ENCODE data around the gene OR8D4. TPM values are rescaled to one million over a fixed set of nuclear protein-coding genes. Genes with fewer than 3 reads are reported as not detected.
"Not testable (repeated sequence)": the region's sequence is repeated elsewhere in the genome, so short reads cannot be mapped to it uniquely, and the experiment has no call there.

The OR8D4 gene
- polyA plus RNA-seq, 1 donor from 2014 or later: not detected

DNA sequence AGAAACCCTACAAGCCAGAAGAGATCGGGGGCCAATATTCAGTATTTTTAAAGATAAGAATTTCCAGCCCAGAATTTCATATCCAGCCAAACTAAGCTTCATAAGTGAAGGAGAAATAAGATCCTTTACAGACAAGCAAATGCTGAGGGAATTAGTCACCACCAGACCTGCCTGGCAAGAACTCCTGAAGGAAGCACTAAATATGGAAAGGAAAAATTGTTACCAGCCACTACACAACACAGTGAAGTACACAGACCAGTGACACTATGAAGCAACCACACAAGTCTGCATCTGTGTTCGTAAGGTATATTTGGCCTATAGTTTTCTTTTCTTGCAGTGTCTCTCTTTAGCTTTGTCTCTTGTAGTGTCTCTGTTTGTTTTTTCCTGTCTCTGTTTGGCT lies 45.5 kb upstream of the OR8D4 start:
- Histone ChIP-seq H3K9me2 (ENCODE audit: insufficient read depth, low read length) (no peaks in the 10 kb centered on the region), H3K27me3 (ENCODE audit: insufficient read depth, low read depth, low read length) (no peaks in the 10 kb centered on the region), H3K4me2 (ENCODE audit: low read length) (no peak overlapping the region), H3F3A (ENCODE audit: insufficient read depth, low read length, poor library complexity, severe bottlenecking) (no peaks in the 10 kb centered on the region), H3K36me3 (ENCODE audit: insufficient read depth, low read length) (no peaks in the 10 kb centered on the region), H3K9ac (ENCODE audit: low read length) (no peak overlapping the region), H3K79me2 (replicated peaks; ENCODE audit: insufficient read depth, low read length) (no peaks in the 10 kb centered on the region), H3K4me3 (ENCODE audit: low read length) (no peak overlapping the region), H3K27ac (ENCODE audit: low read length) (no peak overlapping the region), H3K9me3 (ENCODE audit: low read length) (no peaks in the 10 kb centered on the region), H2AFZ (ENCODE audit: low read depth, low read length) (no peak overlapping the region), H4K20me1 (ENCODE audit: insufficient read depth) (no peaks in the 10 kb centered on the region)
- TF ChIP-seq TAF1 (IDR thresholded peaks at IDR 0.05; ENCODE audit: low read depth) (no peak), POLR2AphosphoS5 (IDR thresholded peaks at IDR 0.05) (no peak), EZH2 (IDR thresholded peaks at IDR 0.05; ENCODE audit: borderline replicate concordance, insufficient read depth, low read length, poor library complexity, severe bottlenecking) (no peak), RAD21 (conservative IDR thresholded peaks at IDR 0.05) (no peak), EP300 (conservative IDR thresholded peaks at IDR 0.05; ENCODE audit: poor library complexity, severe bottlenecking) (no peak)

GRCh38 chr11:123859731-123860130 lies 42.2 kb upstream of the OR8D4 start:
- Histone ChIP-seq H3K79me2 (replicated peaks; ENCODE audit: insufficient read depth, low read length) (no peaks in the 10 kb centered on the region), H3K4me3 (ENCODE audit: low read length) (no peak overlapping the region), H3K36me3 (ENCODE audit: insufficient read depth, low read length) (no peaks in the 10 kb centered on the region), H3K9me2 (ENCODE audit: insufficient read depth, low read length) (no peaks in the 10 kb centered on the region), H3K27me3 (ENCODE audit: insufficient read depth, low read depth, low read length) (no peaks in the 10 kb centered on the region), H2AFZ (ENCODE audit: low read depth, low read length) (no peak overlapping the region), H3K4me2 (ENCODE audit: low read length) (no peak overlapping the region), H3K9me3 (ENCODE audit: low read length) (no peaks in the 10 kb centered on the region), H3K27ac (ENCODE audit: low read length) (no peak overlapping the region), H4K20me1 (ENCODE audit: insufficient read depth) (no peaks in the 10 kb centered on the region), H3F3A (ENCODE audit: insufficient read depth, low read length, poor library complexity, severe bottlenecking) (no peaks in the 10 kb centered on the region), H3K9ac (ENCODE audit: low read length) (no peak overlapping the region)
- TF ChIP-seq SMC3 (conservative IDR thresholded peaks at IDR 0.05; ENCODE audit: poor library complexity): no peak
- no peak for TF ChIP-seq POLR2AphosphoS5 (IDR thresholded peaks at IDR 0.05)

- H3F3A ChIP-seq (ENCODE audit: insufficient read depth, low read length, poor library complexity, severe bottlenecking); H3K9me2 ChIP-seq (ENCODE audit: insufficient read depth, low read length); H3K9me3 ChIP-seq (ENCODE audit: low read length); H3K79me2 ChIP-seq (replicated peaks; ENCODE audit: insufficient read depth, low read length); H3K9ac ChIP-seq (ENCODE audit: low read length); H3K4me2 ChIP-seq (ENCODE audit: low read length); H3K4me3 ChIP-seq (ENCODE audit: low read length); H2AFZ ChIP-seq (ENCODE audit: low read depth, low read length); H3K36me3 ChIP-seq (ENCODE audit: insufficient read depth, low read length); H4K20me1 ChIP-seq (ENCODE audit: insufficient read depth); H3K27ac ChIP-seq (ENCODE audit: low read length); H3K27me3 ChIP-seq (ENCODE audit: insufficient read depth, low read depth, low read length): not testable (repeated sequence)
Observed at GRCh38 chr11:123865293-123865692, 36.7 kb upstream of the OR8D4 start.

GRCh38 chr11:123867795-123868194 lies 34.2 kb upstream of the OR8D4 start:
- H3K4me3 ChIP-seq (ENCODE audit: low read length); H3F3A ChIP-seq (ENCODE audit: insufficient read depth, low read length, poor library complexity, severe bottlenecking); H4K20me1 ChIP-seq (ENCODE audit: insufficient read depth); H3K27me3 ChIP-seq (ENCODE audit: insufficient read depth, low read depth, low read length); H3K36me3 ChIP-seq (ENCODE audit: insufficient read depth, low read length); H3K4me2 ChIP-seq (ENCODE audit: low read length); H3K79me2 ChIP-seq (replicated peaks; ENCODE audit: insufficient read depth, low read length); H3K9me2 ChIP-seq (ENCODE audit: insufficient read depth, low read length); H3K9me3 ChIP-seq (ENCODE audit: low read length); H2AFZ ChIP-seq (ENCODE audit: low read depth, low read length); H3K27ac ChIP-seq (ENCODE audit: low read length); H3K9ac ChIP-seq (ENCODE audit: low read length): not testable (repeated sequence)

DNA sequence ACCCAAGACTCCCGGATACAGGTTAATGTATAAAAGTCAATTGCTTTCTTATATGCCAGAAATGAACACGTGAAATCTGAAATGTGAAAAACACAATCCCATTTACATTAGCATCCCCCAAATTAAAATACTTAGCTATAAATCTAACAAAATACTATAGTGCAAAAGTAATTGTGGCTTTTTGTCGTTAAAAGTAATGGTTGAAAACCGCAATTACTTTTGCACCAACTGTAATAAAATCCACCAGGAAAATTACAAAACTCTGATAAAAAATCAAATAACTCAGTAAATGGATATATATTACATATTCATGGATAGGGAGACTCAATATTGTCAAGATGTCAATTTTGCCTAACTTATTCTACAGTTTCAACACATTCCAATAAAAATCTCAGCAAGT lies 21.1 kb upstream of the OR8D4 start:
- Histone ChIP-seq H3K4me3 (ENCODE audit: low read length) (no peak overlapping the region), H2AFZ (ENCODE audit: low read depth, low read length) (no peak overlapping the region), H3K79me2 (replicated peaks; ENCODE audit: insufficient read depth, low read length) (no peaks in the 10 kb centered on the region), H3K27me3 (ENCODE audit: insufficient read depth, low read depth, low read length) (no peaks in the 10 kb centered on the region), H3K36me3 (ENCODE audit: insufficient read depth, low read length) (no peaks in the 10 kb centered on the region), H4K20me1 (ENCODE audit: insufficient read depth) (no peaks in the 10 kb centered on the region), H3K27ac (ENCODE audit: low read length) (no peak overlapping the region), H3K4me2 (ENCODE audit: low read length) (no peak overlapping the region), H3K9ac (ENCODE audit: low read length) (no peak overlapping the region), H3K9me2 (ENCODE audit: insufficient read depth, low read length) (no peaks in the 10 kb centered on the region), H3F3A (ENCODE audit: insufficient read depth, low read length, poor library complexity, severe bottlenecking) (no peaks in the 10 kb centered on the region), H3K9me3 (ENCODE audit: low read length) (no peaks in the 10 kb centered on the region)
- TF ChIP-seq, protein P1, sequence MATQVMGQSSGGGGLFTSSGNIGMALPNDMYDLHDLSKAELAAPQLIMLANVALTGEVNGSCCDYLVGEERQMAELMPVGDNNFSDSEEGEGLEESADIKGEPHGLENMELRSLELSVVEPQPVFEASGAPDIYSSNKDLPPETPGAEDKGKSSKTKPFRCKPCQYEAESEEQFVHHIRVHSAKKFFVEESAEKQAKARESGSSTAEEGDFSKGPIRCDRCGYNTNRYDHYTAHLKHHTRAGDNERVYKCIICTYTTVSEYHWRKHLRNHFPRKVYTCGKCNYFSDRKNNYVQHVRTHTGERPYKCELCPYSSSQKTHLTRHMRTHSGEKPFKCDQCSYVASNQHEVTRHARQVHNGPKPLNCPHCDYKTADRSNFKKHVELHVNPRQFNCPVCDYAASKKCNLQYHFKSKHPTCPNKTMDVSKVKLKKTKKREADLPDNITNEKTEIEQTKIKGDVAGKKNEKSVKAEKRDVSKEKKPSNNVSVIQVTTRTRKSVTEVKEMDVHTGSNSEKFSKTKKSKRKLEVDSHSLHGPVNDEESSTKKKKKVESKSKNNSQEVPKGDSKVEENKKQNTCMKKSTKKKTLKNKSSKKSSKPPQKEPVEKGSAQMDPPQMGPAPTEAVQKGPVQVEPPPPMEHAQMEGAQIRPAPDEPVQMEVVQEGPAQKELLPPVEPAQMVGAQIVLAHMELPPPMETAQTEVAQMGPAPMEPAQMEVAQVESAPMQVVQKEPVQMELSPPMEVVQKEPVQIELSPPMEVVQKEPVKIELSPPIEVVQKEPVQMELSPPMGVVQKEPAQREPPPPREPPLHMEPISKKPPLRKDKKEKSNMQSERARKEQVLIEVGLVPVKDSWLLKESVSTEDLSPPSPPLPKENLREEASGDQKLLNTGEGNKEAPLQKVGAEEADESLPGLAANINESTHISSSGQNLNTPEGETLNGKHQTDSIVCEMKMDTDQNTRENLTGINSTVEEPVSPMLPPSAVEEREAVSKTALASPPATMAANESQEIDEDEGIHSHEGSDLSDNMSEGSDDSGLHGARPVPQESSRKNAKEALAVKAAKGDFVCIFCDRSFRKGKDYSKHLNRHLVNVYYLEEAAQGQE (IDR thresholded peaks at IDR 0.05; ENCODE audit: borderline replicate concordance): no peak
- TF ChIP-seq TAF1 (IDR thresholded peaks at IDR 0.05; ENCODE audit: low read depth): no peak
- no peak for TF ChIP-seq RAD21 (conservative IDR thresholded peaks at IDR 0.05)
- TF ChIP-seq CTCF (IDR thresholded peaks at IDR 0.05; ENCODE audit: poor library complexity, severe bottlenecking): no peak
- no peak for TF ChIP-seq MXI1 (conservative IDR thresholded peaks at IDR 0.05; ENCODE audit: poor library complexity, severe bottlenecking)
- TF ChIP-seq SMC3 (conservative IDR thresholded peaks at IDR 0.05; ENCODE audit: poor library complexity): no peak
- no peak for TF ChIP-seq EZH2 (IDR thresholded peaks at IDR 0.05; ENCODE audit: borderline replicate concordance, insufficient read depth, low read length, poor library complexity, severe bottlenecking)
- TF ChIP-seq EP300 (conservative IDR thresholded peaks at IDR 0.05; ENCODE audit: poor library complexity, severe bottlenecking): no peak
- TF ChIP-seq POLR2AphosphoS5 (IDR thresholded peaks at IDR 0.05): no peak

Measured in neural cell (in vitro differentiated cells).